A549 (cell line): ENCODE data around the gene NRDE2.

ENCODE experiments used
- CTCF ChIP-seq: fragments of >200 bp; sonication (Bioruptor Twin); formaldehyde crosslinking; IDR thresholded peaks from 3 replicates; pipeline ENCODE4 v1.5.1; 2016
- GATA3 ChIP-seq: IDR thresholded peaks from 2 replicates; pipeline ENCODE4 v1.6.1; 2012; ENCODE audit warnings: borderline replicate concordance
- HDAC2 ChIP-seq: fragments of 200-600 bp; sonication (generic); IDR thresholded peaks from 2 replicates; pipeline ENCODE4 v1.6.1; 2016
- KDM1A ChIP-seq: fragments of 200-600 bp; sonication (generic); IDR thresholded peaks from 2 replicates; pipeline ENCODE4 v1.6.1; 2016; ENCODE audit warnings: low read depth, mild to moderate bottlenecking
- NFE2L2 ChIP-seq: fragments of 150-350 bp; conservative IDR thresholded peaks from 2 replicates; pipeline ENCODE4 v1.6.1; 2014; ENCODE audit warnings: low read length
- POLR2A ChIP-seq: IDR thresholded peaks from 2 replicates; pipeline ENCODE4 v1.6.1; 2012; ENCODE audit warnings: mild to moderate bottlenecking, low read length
- RARB ChIP-seq: fragments of 250-450 bp; sonication (Bioruptor Pico); IDR thresholded peaks from 2 replicates; pipeline ENCODE4 v1.8.0; 2021; ENCODE audit warnings: mild to moderate bottlenecking, moderate library complexity
- ZFP36 ChIP-seq: fragments of 450-650 bp; IDR thresholded peaks from 2 replicates; pipeline ENCODE4 v1.6.1; 2014; ENCODE audit warnings: borderline replicate concordance; ENCODE audit not compliant: partially characterized antibody

- TF ChIP-seq ZFP36 (no peak), CTCF (no peak), NFE2L2 (no peak), KDM1A (no peak), GATA3 (no peak), POLR2A (no peak), HDAC2 (no peak), RARB (no peak)
These were observed 44.0 kb downstream of the NRDE2 start for GRCh38 chr14:90287791-90288190.
